Neural progenitor cell (in vitro differentiated cells): Measurements from ENCODE around the gene ZSCAN5C. TPM values are rescaled to one million over a fixed set of nuclear protein-coding genes. Genes with fewer than 3 reads are reported as not detected.
A peak's percentile ranks its signal among the peaks of the same experiment; 100 is the strongest.
"Not testable (repeated sequence)": the region's sequence is repeated elsewhere in the genome, so short reads cannot be mapped to it uniquely, and the experiment has no call there.

Source experiments
- DNase-seq: peaks from one replicate; pipeline ENCODE4 v3.0.0-alpha.2; 2016; ENCODE audit warnings: low spot score
- H2AFZ ChIP-seq: fragments of 200-600 bp; sonication (generic); replicated peaks from 2 replicates; pipeline ENCODE4 v1.6.1; 2016; ENCODE audit warnings: antibody characterized with exemption
- H3F3A ChIP-seq: fragments of 200-600 bp; sonication (generic); 2 replicates; pipeline ENCODE4 v1.6.1; 2016; ENCODE audit warnings: antibody characterized with exemption, low read depth
- H3K27ac ChIP-seq: fragments of 200-600 bp; sonication (generic); 2 replicates; pipeline ENCODE4 v1.5.1; 2016; ENCODE audit warnings: mild to moderate bottlenecking
- H3K27me3 ChIP-seq: fragments of 200-600 bp; sonication (generic); 2 replicates; pipeline ENCODE4 v1.6.1; 2016; ENCODE audit warnings: mild to moderate bottlenecking, moderate library complexity
- H3K36me3 ChIP-seq: fragments of 200-600 bp; sonication (generic); 2 replicates; pipeline ENCODE4 v1.5.1; 2016
- H3K4me1 ChIP-seq: fragments of 200-600 bp; sonication (generic); 2 replicates; pipeline ENCODE4 v1.6.1; 2016; ENCODE audit warnings: mixed run types
- H3K4me2 ChIP-seq: fragments of 200-600 bp; sonication (generic); 2 replicates; pipeline ENCODE4 v1.6.1; 2016
- H3K4me3 ChIP-seq: fragments of 200-600 bp; sonication (generic); 2 replicates; pipeline ENCODE4 v1.5.1; 2016
- H3K79me2 ChIP-seq: fragments of 200-600 bp; sonication (generic); 2 replicates; pipeline ENCODE4 v1.6.1; 2016; ENCODE audit warnings: low read depth
- H3K9ac ChIP-seq: fragments of 200-600 bp; sonication (generic); 2 replicates; pipeline ENCODE4 v1.6.1; 2016
- H3K9me3 ChIP-seq: fragments of 200-600 bp; sonication (generic); 2 replicates; pipeline ENCODE4 v1.5.1; 2016; ENCODE audit warnings: low read depth
- H4K20me1 ChIP-seq: fragments of 200-600 bp; sonication (generic); 2 replicates; pipeline ENCODE4 v1.6.1; 2016; ENCODE audit warnings: low read depth
- H3K27ac Mint-ChIP-seq: 3 replicates; pipeline ENCODE4 v1.8.0; 2021; ENCODE audit warnings: mixed read lengths
- H3K27me3 Mint-ChIP-seq: 2 replicates; pipeline ENCODE4 v1.8.0; 2022; ENCODE audit warnings: low read depth, mild to moderate bottlenecking, inconsistent platforms, moderate library complexity, mixed read lengths; ENCODE audit not compliant: insufficient read depth
- H3K36me3 Mint-ChIP-seq: 3 replicates; pipeline ENCODE4 v1.8.0; 2021; ENCODE audit warnings: mixed read lengths
- H3K4me1 Mint-ChIP-seq: 3 replicates; pipeline ENCODE4 v1.8.0; 2021; ENCODE audit warnings: mixed read lengths
- H3K4me3 Mint-ChIP-seq: 3 replicates; pipeline ENCODE4 v1.8.0; 2021; ENCODE audit warnings: mild to moderate bottlenecking, moderate library complexity, mixed read lengths
- H3K9me3 Mint-ChIP-seq: 3 replicates; pipeline ENCODE4 v1.8.0; 2020; ENCODE audit warnings: mixed read lengths
- EZH2 ChIP-seq: fragments of 200-600 bp; sonication (generic); IDR thresholded peaks from 2 replicates; pipeline ENCODE4 v1.6.1; 2017; ENCODE audit warnings: antibody characterized with exemption, mild to moderate bottlenecking, moderate library complexity
- EZH2phosphoT487 ChIP-seq: fragments of 200-600 bp; sonication (generic); IDR thresholded peaks from 2 replicates; pipeline ENCODE4 v1.6.1; 2017; ENCODE audit warnings: antibody characterized with exemption
- total RNA-seq: library from RNA; depleted of rRNA; stranded (reverse); fragments of >200 nt; gene quantifications from 2 replicates; pipeline ENCODE4 v1.2.3, GENCODE V29; 2015; ENCODE audit warnings: low replicate concordance
- TF ChIP-seq, protein P1 (sequence below): fragments of 200-600 bp; sonication (generic); IDR thresholded peaks from 2 replicates; pipeline ENCODE4 v1.5.1; 2017; ENCODE audit warnings: antibody characterized with exemption, mild to moderate bottlenecking

The ZSCAN5C gene
- total RNA-seq, 1 donor from 2014 or later = not detected

DNA sequence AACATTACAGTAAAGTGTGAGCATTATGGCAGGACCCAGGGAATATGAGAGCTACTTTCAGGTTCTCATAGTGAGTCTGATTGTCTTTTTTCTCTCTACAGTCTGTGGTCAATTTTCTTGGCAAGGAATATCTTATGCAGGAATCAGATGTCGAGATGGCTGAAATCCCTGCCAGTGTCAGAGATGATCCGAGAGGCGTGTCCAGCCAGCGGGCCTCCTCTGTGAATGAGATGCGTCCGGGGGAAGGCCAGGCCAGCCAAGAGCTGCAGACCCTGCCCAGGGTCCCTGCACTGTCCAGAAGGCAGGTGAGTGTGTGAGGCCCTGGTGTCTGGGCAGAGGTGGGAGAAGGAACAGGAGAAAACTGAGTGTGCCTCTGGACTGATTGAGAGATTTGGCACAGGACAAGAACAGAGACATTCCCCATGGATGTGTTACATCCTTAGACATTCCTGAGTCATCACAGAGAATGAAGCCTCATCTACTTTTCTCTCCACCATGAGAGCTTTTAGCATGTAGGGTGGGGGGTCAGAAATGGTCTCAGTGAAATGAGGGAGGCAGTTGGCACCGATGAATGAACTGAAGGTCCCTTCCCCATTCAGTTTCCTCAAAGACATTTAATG lies 43.2 kb downstream of the ZSCAN5C start:
- H3K79me2 ChIP-seq = no peaks in the 10 kb centered on the region
- no peak overlapping the region for H3K9ac ChIP-seq
- no peaks in the 10 kb centered on the region for H3K27me3 ChIP-seq
- no peaks in the 10 kb centered on the region for H4K20me1 ChIP-seq
- TF ChIP-seq EZH2phosphoT487 (no peak), EZH2 (no peak)
- TF ChIP-seq, protein P1, sequence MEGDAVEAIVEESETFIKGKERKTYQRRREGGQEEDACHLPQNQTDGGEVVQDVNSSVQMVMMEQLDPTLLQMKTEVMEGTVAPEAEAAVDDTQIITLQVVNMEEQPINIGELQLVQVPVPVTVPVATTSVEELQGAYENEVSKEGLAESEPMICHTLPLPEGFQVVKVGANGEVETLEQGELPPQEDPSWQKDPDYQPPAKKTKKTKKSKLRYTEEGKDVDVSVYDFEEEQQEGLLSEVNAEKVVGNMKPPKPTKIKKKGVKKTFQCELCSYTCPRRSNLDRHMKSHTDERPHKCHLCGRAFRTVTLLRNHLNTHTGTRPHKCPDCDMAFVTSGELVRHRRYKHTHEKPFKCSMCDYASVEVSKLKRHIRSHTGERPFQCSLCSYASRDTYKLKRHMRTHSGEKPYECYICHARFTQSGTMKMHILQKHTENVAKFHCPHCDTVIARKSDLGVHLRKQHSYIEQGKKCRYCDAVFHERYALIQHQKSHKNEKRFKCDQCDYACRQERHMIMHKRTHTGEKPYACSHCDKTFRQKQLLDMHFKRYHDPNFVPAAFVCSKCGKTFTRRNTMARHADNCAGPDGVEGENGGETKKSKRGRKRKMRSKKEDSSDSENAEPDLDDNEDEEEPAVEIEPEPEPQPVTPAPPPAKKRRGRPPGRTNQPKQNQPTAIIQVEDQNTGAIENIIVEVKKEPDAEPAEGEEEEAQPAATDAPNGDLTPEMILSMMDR = no peak
- no peaks in the 10 kb centered on the region for H3K36me3 ChIP-seq
- no peaks in the 10 kb centered on the region for H3F3A ChIP-seq
- Mint-ChIP-seq H3K27ac (no peak overlapping the region), H3K9me3 (peaks cover 3% of the 10 kb centered on the region), H3K36me3 (no peaks in the 10 kb centered on the region), H3K4me3 (no peak overlapping the region), H3K27me3 (no peaks in the 10 kb centered on the region), H3K4me1 (no peaks in the 10 kb centered on the region)
- no peak overlapping the region for H2AFZ ChIP-seq
- no peak overlapping the region for H3K27ac ChIP-seq
- no peak for DNase-seq
- H3K9me3 ChIP-seq = no peaks in the 10 kb centered on the region
- H3K4me2 ChIP-seq = no peak overlapping the region
- H3K4me3 ChIP-seq = no peak overlapping the region
- H3K4me1 ChIP-seq = no peaks in the 10 kb centered on the region

DNA sequence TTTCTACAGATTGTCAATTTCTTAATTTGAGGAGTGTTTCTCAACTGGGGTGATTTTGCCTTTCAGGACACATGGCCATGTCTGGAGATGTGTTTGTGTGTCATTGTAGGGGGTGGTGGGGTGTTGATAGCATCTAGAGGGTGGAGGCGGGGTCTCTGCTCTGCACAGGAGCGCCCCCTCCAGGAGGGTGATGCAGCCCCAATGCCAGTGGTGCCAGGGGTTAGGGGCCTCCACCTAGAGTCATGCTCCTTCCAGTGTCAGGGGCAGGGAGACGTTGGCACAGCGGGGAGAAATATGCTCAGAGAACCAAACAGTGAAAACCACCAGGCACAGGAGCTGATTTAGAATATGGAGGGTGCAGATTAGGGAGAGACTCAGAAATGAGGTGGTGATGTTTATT lies 43.7 kb downstream of the ZSCAN5C start:
- not testable (repeated sequence) for H3K36me3 Mint-ChIP-seq, H3K27me3 ChIP-seq, H3K4me1 Mint-ChIP-seq, H3K79me2 ChIP-seq, DNase-seq, H3K36me3 ChIP-seq, H4K20me1 ChIP-seq, H3K9ac ChIP-seq, H3K27ac ChIP-seq, H3K4me2 ChIP-seq, H3K4me3 Mint-ChIP-seq, H3K27me3 Mint-ChIP-seq, H3F3A ChIP-seq, H3K9me3 ChIP-seq, H3K4me3 ChIP-seq, H3K4me1 ChIP-seq, H3K9me3 Mint-ChIP-seq, H3K27ac Mint-ChIP-seq, H2AFZ ChIP-seq
- TF ChIP-seq, protein P1 = peak; percentile 31

DNA sequence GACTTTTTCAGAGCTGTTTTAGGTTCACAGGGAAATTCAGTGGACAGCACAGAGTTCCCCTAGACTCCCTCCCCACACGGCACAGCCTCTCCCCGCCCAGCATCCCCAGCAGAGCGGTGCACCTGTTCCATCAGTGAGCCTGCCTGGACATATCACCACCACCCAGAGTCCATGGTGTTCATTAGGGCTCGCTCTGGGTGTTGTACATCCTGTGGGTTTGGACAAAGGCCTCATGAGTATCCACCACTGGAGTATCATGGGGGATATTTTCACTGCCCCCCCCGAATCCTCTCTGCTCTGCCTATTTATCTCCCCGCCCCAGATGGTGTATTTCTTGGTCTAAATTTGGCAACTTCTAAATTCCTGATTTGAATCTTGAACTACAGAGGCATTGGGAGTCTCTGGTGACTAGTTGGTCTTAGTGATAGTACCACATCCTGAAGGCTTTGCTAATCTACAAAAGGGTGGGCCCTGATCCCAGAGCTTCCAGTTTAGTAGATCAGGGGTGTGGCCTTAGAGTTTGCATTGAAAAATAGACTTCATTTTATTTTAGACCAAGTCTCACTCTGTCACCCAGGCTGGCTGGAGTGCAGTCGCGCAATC lies 46.8 kb downstream of the ZSCAN5C start:
- not testable (repeated sequence) for H3K4me1 Mint-ChIP-seq, H3K27me3 Mint-ChIP-seq, H3K9me3 ChIP-seq, H3K27ac ChIP-seq, H3K27ac Mint-ChIP-seq, H3K36me3 ChIP-seq, H3F3A ChIP-seq, H3K9ac ChIP-seq, H2AFZ ChIP-seq, H3K4me3 Mint-ChIP-seq, H4K20me1 ChIP-seq, H3K79me2 ChIP-seq, H3K4me3 ChIP-seq, H3K4me1 ChIP-seq, H3K36me3 Mint-ChIP-seq, H3K4me2 ChIP-seq, H3K27me3 ChIP-seq, DNase-seq
- peaks cover 13% of the 10 kb centered on the region for H3K9me3 Mint-ChIP-seq

DNA sequence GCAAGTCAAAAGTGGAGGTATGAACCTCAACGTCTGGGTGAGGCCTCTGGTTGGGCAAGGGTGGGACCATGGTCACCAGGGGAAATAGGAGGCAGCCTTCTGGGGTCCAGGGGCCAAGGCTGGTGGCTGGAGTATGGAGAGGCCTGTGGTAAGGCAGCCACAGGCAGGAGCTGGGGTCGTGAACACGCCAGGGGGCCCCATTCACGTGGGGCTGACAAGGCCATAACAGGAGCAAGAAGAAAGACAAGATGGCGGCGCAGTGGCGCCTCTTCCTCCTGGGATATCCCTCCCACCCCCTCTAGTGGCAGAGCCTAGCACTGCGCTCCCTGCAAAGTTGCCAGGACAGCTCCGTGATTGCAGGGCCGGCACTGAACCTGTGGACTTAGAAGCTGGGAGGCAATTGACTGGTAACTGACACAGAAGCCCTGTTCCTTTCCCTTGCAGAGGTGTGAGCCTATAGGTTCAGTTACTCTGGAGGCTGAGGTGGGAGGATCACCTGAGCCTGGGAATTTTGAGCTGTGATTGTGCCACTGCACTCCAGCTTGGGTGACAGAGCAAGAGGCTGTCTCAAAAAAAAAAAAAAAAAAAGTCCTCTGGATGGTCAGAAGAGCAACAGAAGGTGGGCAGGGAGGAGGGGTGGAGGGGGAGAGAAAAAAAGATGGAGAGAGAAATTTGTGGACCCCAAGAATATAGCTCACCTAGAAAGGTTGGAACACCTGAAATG lies 50.8 kb downstream of the ZSCAN5C start:
- DNase-seq = peak; percentile 91
- Histone ChIP-seq H3K9me3 (no peaks in the 10 kb centered on the region), H3K4me2 (no peak overlapping the region), H3K27ac (no peak overlapping the region), H2AFZ (peak overlapping the region; percentile 99), H3K9ac (no peak overlapping the region), H3K36me3 (no peaks in the 10 kb centered on the region), H4K20me1 (no peaks in the 10 kb centered on the region), H3K4me1 (no peaks in the 10 kb centered on the region), H3F3A (no peaks in the 10 kb centered on the region), H3K4me3 (no peak overlapping the region), H3K79me2 (no peaks in the 10 kb centered on the region), H3K27me3 (no peaks in the 10 kb centered on the region)
- no peak overlapping the region for H3K4me3 Mint-ChIP-seq
- peaks cover 13% of the 10 kb centered on the region for H3K9me3 Mint-ChIP-seq
- peak overlapping the region; percentile 96 for H3K27ac Mint-ChIP-seq
- TF ChIP-seq EZH2phosphoT487 (no peak), EZH2 (no peak)
- TF ChIP-seq, protein P1 = peak; percentile 93
- H3K4me1 Mint-ChIP-seq = no peaks in the 10 kb centered on the region
- peaks cover 4% of the 10 kb centered on the region for H3K27me3 Mint-ChIP-seq
- H3K36me3 Mint-ChIP-seq = no peaks in the 10 kb centered on the region
